HG02763 (cell line): Measurements from ENCODE around the gene SGCD.

Source experiments
- ATAC-seq: cut with Tn5 transposase; IDR thresholded peaks from one replicate; pipeline ENCODE4 v1.9.1; 2021; ENCODE audit warnings: mild to moderate bottlenecking, moderate library complexity; ENCODE audit not compliant: unreplicated experiment

Gene SGCD

GRCh38 chr5:156451505-156451904 lies 124.5 kb downstream of the SGCD start:
- no peak for ATAC-seq

GRCh38 chr5:156456857-156457256 lies 129.9 kb downstream of the SGCD start:
- no peak for ATAC-seq

DNA sequence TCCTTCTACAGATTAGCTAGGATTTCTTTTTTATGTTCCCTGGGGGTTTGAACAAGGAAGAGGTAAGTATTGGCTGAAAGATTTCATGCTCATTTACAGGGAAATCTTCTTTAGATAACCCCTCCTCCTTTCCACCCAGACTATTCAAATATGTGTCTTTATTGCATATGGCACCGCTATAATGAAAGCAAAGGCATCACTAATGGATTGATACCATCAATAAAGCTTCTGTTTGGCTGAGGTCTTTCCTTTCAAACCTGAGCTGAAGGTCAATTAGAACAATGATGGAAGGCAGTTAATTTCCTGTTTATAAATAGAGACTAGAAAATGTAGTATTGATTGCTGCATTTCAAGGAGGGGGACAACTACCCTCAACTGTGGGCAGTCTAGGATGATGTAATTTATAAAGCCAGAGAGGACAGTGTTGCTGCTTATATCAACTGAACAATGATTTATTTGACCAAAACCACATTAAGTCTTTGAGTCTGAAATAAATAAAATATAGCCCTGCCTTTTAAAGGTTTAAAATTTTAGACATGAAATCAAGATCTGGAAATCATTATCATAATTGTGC lies 132.9 kb downstream of the SGCD start:
- ATAC-seq = no peak

DNA sequence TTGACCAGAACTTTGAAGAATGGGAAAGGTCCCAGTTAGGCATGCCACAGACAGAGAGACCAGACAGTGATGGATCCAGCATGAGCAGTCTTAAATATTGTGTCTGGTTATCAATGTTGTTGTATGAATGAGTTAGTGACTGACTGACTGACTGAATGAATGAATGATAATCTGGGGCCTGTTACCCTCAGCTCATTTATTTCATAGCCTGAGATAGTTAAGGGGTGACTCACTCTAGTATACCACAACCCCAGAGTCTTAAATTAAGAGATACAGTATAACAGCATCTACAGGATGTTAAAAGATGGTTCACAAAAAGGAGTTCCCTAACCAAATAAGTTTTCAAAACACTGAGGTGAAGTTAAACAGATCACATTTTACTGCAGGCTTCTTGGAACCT lies 133.5 kb downstream of the SGCD start:
- no peak for ATAC-seq

- ATAC-seq = no peak
Observed at GRCh38 chr5:156466871-156467270, 139.9 kb downstream of the SGCD start.

GRCh38 chr5:156469636-156470035 lies 142.7 kb downstream of the SGCD start:
- no peak for ATAC-seq

DNA sequence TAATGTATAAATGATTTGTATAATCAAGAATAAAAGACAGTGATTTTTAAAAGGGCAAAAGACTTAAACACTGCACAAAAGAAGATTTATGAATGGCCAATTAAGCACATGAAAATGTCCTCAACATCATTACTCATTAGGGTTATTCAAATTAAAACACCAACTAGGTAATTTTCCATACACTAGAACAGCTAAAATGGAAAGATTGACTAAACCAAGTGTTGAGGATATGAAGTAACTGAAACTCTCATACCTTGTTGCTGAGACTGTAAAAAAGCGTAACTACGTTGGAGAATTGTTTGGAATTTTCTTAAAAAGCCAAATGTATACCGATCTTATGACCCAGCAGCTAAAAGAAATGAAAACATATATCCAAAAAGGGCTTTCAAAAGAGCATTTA lies 144.9 kb downstream of the SGCD start:
- ATAC-seq = no peak

DNA sequence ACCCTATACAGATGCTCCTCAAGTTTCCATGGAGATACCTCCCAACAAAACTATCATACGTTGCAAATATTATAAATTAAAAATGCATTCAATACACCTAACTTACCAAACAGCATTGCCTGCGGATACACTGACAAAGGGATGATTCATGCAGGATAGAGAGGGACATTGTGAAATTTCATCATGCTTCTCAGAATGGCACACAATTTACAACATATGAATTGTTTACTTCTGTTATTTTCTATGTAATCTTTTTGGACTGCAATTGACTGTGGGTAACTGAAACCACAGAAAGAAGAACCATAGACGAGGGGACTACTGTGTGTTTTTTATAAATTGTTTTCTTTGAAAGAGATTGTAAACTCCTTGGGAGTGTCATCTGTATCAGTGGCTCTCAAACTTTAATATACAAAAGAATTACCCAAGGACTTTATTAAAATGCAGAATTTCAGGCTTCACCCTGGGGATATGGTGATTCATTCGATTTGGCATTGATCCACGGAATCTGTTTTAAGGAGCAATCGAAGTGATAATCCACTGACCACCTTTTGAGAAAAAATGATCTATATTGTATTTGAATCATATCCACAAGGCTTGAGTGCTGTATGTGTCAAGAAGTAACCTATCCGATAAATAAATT lies 146.4 kb downstream of the SGCD start:
- ATAC-seq = no peak

- no peak for ATAC-seq
Observed at GRCh38 chr5:156474251-156474650, 147.3 kb downstream of the SGCD start.

GRCh38 chr5:156475182-156476157 lies 148.5 kb downstream of the SGCD start:
- no peak for ATAC-seq

DNA sequence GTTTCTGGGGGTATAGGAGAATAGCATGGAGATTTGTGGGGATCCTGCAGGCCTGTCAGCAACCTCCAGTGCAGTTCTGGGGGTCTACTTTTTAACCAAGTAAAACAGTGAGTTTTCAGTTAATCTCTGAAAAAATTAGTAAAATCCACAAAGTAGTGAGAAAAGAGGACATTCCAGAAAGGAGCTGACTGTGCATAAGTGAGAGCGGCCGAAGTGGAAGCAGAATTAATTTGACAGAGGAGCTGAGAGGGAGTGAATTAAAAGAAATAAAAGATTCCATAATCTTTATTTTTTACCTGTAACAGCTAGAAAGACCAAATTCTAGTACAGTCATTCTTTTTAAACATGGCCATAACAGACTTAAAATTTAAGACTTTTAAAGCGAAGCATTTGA lies 149.2 kb downstream of the SGCD start:
- ATAC-seq = no peak

DNA sequence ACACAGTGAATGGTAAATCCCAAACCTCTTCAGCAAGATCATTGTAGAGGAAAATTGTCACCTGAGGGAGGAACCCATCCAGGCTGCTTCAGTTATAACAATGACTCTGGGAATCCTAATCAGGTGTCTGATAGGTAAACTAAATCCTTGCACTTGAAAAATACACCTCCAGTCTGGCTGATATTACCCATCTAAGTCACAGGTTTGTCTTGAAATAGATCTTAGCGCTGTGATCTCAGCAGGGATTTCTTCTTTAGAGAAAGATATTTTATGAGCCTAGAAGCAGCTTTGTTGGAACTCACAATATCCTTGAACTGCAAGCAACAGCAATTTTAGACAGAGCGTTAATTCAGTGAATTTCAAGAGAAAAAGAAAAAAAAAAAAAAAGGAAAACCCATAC lies 149.7 kb downstream of the SGCD start:
- ATAC-seq = no peak

GRCh38 chr5:156477196-156477595 lies 150.2 kb downstream of the SGCD start:
- no peak for ATAC-seq

- ATAC-seq = no peak
Observed at GRCh38 chr5:156479849-156480248, 152.9 kb downstream of the SGCD start.

DNA sequence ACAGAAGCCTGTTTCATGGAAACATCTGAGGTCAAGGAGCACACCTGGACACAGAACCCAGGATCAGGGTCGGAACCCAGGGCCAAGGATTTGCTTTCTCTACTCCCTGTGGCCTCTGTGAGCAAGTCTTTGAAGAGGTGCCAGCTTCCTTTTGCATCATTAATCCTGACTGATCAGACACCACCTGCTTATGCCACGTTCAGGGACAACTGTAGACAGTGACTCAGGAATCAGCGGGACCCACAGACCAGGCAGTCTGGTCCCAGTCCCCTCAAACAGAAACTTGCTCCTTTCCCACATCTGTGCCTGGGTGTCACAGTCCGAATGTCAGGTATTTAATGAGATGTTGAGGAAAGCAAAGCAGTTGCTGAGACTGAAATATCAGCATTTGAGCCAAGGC lies 154.8 kb downstream of the SGCD start:
- ATAC-seq = no peak

DNA sequence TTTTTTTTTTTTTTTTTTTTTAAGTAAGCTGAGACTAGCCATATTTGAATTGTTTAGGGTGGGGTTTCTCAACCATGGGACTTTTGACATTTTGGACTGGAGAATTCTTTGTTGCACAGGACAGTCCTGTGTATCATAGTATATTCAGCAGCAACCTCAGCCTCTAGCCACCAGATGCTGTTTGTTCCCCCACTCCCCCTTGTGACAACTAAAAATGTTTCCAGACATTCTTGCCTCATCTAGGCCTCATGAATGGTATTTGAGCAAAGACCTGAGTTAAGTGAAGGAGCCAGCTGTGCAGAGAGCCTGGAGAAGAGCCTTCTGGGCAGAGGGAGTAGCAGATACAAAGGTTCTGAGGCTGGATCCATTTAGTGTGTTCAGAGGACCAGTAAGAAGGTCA lies 155.9 kb downstream of the SGCD start:
- ATAC-seq = no peak

- no peak for ATAC-seq
Observed at GRCh38 chr5:156486394-156487238, 159.7 kb downstream of the SGCD start.

DNA sequence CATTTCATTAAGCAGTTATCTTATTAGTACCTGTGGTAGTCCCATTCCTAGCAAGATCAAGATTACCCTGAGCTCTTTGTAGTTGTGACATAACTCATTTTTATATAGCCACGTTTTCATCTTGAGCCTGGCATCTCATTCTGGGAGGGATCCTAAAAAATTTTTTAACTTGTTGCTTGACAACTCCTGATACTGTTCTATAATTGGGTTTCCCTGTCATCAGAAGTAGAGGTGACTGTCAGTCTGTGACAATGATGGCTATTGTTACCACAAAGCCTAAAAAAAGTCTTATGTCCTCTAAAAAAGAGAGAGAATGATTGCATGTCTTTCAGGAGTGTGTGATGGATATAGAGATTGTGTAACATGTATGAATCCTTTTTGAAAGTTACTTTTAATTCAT lies 164.8 kb downstream of the SGCD start:
- no peak for ATAC-seq

GRCh38 chr5:156496291-156496690 lies 169.3 kb downstream of the SGCD start:
- ATAC-seq = no peak

- no peak for ATAC-seq
Observed at GRCh38 chr5:156497804-156498208, 170.8 kb downstream of the SGCD start.
